GM23338 (cell line): ENCODE measurements around the gene MAP1LC3B2.

Experiments used
- CTCF ChIP-seq, 2 experiments: fragments of 200-600 bp in 1 of 2; sonication (generic) in 1 of 2; conservative IDR thresholded peaks; 2 replicates each; pipeline versions ENCODE4 v1.5.1 to v1.6.1; 2016 to 2017; ENCODE audit warnings: antibody characterized with exemption in 2 of 2, low read depth in 2 of 2, mild to moderate bottlenecking in 2 of 2, moderate library complexity in 1 of 2
- EZH2 ChIP-seq: fragments of 200-600 bp; sonication (generic); IDR thresholded peaks from one replicate; pipeline ENCODE4 v1.8.0; 2017; ENCODE audit warnings: antibody characterized with exemption, mild to moderate bottlenecking, low read depth; ENCODE audit not compliant: unreplicated experiment
- REST ChIP-seq: IDR thresholded peaks from one replicate; pipeline ENCODE4 v1.6.1; 2018; ENCODE audit warnings: antibody characterized with exemption; ENCODE audit not compliant: unreplicated experiment

- TF ChIP-seq REST = no peak
- no peak for TF ChIP-seq CTCF (conservative IDR thresholded peaks at IDR 0.05; ENCODE audit: low read depth in 2 of 2)
- no peak for TF ChIP-seq EZH2
Observed at GRCh38 chr12:116604951-116605641, 45.9 kb downstream of the MAP1LC3B2 start.
